HUES64 (cell line): ENCODE measurements around the gene HUNK.

Experiments
- H3K27ac ChIP-seq: 2 replicates; pipeline ENCODE4 v1.7.0; 2013; ENCODE audit warnings: low read depth, low read length, inconsistent platforms
- H3K27me3 ChIP-seq: 2 replicates; pipeline ENCODE4 v1.6.1; 2013; ENCODE audit warnings: mild to moderate bottlenecking, low read length; ENCODE audit not compliant: insufficient read depth
- H3K36me3 ChIP-seq: 2 replicates; pipeline ENCODE4 v1.6.1; 2013; ENCODE audit warnings: mild to moderate bottlenecking, low read length; ENCODE audit not compliant: insufficient read depth
- H3K4me1 ChIP-seq: 2 replicates; pipeline ENCODE4 v1.6.1; 2013; ENCODE audit warnings: mild to moderate bottlenecking, low read length, moderate library complexity; ENCODE audit not compliant: insufficient read depth
- H3K4me3 ChIP-seq: 2 replicates; pipeline ENCODE4 v1.5.1; 2013; ENCODE audit warnings: mild to moderate bottlenecking, low read length, moderate library complexity
- H3K9ac ChIP-seq: 2 replicates; pipeline ENCODE4 v1.6.1; 2013; ENCODE audit warnings: mild to moderate bottlenecking, low read depth, low read length
- H3K9me3 ChIP-seq: 2 replicates; pipeline ENCODE4 v1.6.1; 2013; ENCODE audit warnings: low read depth, low read length; ENCODE audit not compliant: insufficient read depth
- WGBS: fragments of 150-250, 120-280 bp; methylation state at CpG from one replicate; pipeline ENCODE4 v1.1.7; 2013; ENCODE audit warnings: missing lambda C conversion rate; 5-methylcytosine and 5-hydroxymethylcytosine counted together

The HUNK gene

GRCh38 chr21:32001390-32001789 lies 128.6 kb downstream of the HUNK start:
- Histone ChIP-seq H3K27ac (no peak overlapping the region), H3K36me3 (peaks cover 9% of the 10 kb centered on the region), H3K4me3 (no peak overlapping the region), H3K9ac (no peak overlapping the region), H3K27me3 (no peaks in the 10 kb centered on the region), H3K4me1 (no peaks in the 10 kb centered on the region), H3K9me3 (no peaks in the 10 kb centered on the region)
- WGBS: 95% methylated on average over 10 of the region's 11 CpGs

DNA sequence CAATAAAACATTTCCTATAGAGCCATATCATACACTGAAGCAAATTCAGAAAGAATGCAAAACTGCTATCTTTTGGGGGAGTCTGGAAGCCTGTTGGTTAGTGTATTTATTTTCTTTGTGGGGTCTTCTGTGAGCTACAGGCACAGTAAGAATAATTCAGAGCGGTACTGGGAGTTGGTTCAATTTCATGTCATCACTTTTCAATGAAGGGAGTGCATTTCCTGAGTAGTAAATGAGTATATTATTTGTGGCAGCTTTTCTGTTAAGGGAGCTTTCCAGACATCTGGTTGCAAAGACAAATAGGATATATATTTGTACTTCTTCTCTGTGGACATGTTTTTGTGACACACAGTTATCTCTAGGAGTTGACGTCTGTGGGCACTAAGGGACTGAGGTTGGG lies 130.6 kb downstream of the HUNK start:
- WGBS: 96% methylated on average over 2 of the region's 2 CpGs

GRCh38 chr21:32004291-32004690 lies 131.5 kb downstream of the HUNK start:
- Histone ChIP-seq H3K4me3 (no peak overlapping the region), H3K9ac (no peak overlapping the region), H3K36me3 (peaks cover 3% of the 10 kb centered on the region), H3K27me3 (no peaks in the 10 kb centered on the region), H3K9me3 (no peaks in the 10 kb centered on the region), H3K4me1 (no peaks in the 10 kb centered on the region), H3K27ac (no peak overlapping the region)
- WGBS: 82% methylated on average over 3 of the region's 3 CpGs

More for the DNA sequence above, 130.6 kb downstream of the HUNK start:
- no peak overlapping the region for H3K9ac ChIP-seq
- H3K9me3 ChIP-seq: no peaks in the 10 kb centered on the region
- no peaks in the 10 kb centered on the region for H3K4me1 ChIP-seq
- H3K27ac ChIP-seq: no peak overlapping the region
- H3K4me3 ChIP-seq: no peak overlapping the region
- H3K36me3 ChIP-seq: peaks cover 9% of the 10 kb centered on the region
- H3K27me3 ChIP-seq: no peaks in the 10 kb centered on the region

DNA sequence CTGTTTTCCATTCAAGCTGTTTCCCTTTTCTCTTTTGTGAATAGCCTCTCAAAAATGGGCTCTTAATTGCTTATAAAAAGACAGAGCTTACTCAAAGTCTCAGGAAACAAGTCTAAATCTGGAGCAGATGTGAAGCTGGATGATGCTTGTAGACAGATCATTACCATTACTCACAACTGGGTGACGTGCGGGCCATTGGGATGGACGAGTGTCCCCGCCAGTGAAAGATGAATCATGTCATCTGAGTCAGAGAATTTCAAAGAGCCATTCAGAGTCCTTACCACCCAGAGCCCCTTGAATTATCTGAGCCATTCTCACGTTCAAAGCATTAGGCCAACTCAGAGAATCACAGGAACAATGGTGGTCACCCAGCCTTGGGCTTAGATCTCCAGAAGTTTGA lies 134.6 kb downstream of the HUNK start:
- Histone ChIP-seq H3K36me3 (no peaks in the 10 kb centered on the region), H3K4me1 (no peaks in the 10 kb centered on the region), H3K27ac (no peak overlapping the region), H3K27me3 (no peaks in the 10 kb centered on the region), H3K9ac (no peak overlapping the region), H3K9me3 (no peaks in the 10 kb centered on the region), H3K4me3 (no peak overlapping the region)
- 70% methylated on average over 5 of the region's 5 CpGs for WGBS

DNA sequence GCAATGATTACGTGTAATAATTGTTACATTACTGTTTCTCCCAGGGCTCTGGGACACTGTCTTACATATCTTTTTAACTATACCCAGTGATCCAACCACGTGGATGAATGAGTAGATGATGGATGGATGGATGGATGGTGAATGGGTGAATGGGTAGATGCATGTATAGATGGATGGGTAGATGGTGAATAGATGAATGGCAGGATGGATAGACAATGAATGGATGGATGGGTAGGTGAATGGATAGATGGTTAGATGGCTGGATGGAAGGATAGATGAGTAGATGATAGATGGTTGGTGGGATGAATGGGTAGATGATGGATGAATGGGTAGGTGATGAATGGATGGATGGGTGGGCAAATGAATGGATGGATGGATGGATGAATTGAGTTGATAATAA lies 135.9 kb downstream of the HUNK start:
- WGBS: 88% methylated on average over 2 of the region's 2 CpGs
- Histone ChIP-seq H3K4me3 (no peak overlapping the region), H3K9ac (no peak overlapping the region), H3K9me3 (no peaks in the 10 kb centered on the region), H3K27ac (no peak overlapping the region), H3K36me3 (no peaks in the 10 kb centered on the region), H3K4me1 (no peaks in the 10 kb centered on the region), H3K27me3 (no peaks in the 10 kb centered on the region)

DNA sequence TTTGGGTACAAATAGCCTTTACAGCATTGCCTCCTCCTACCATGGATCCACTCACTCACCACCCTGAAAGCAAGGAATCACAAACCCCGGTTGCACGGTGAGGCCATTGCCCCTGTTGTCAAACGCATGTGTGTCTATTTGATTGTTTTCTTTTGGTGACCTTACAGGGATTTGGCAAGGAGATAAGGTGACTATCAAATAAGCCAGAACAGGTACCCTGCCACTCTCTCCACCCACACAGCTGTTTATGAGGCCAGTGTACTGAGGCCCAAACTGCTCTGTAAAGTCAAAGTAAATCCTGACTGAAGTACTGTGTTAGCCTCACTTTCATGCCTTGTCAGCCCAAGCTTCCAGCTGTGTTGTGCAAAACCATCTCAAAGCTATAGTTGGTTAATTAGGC lies 136.4 kb downstream of the HUNK start:
- H3K27me3 ChIP-seq: no peaks in the 10 kb centered on the region
- H3K27ac ChIP-seq: no peak overlapping the region
- no peaks in the 10 kb centered on the region for H3K36me3 ChIP-seq
- H3K9me3 ChIP-seq: no peaks in the 10 kb centered on the region
- no peak overlapping the region for H3K9ac ChIP-seq
- WGBS: 86% methylated on average over 3 of the region's 3 CpGs
- H3K4me3 ChIP-seq: no peak overlapping the region
- no peaks in the 10 kb centered on the region for H3K4me1 ChIP-seq

DNA sequence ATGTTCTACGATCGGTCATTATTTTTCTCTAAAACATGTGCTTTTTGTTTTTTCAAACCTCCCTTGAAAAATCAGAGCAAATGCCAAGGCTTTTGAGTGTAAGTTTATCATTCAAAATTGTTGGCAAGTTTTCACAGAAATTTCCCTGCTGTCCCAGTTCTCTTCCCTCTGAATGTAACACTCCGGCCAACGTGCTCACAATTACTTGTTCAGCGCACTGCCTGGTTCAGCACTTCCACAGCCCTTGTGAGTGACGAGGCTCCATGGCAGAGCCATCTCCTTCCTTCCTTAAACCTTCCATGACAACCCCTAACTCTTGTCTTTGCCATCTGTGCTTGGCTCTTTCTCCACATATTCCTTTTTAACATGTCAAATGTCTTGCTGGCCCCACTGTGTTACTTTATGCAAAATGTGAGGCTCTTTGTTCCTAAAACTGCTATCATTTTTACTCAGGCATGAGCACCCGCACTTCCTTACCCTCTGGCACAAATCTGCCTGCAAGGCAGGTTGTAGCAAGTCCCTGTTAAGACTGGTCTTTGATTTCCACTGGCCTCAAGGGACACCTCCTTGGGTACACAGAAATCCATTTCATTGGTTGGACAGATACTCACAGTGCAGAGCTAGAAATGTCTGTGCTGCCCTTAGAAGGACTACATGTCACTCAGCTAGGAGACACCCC lies 142.8 kb downstream of the HUNK start:
- no peak overlapping the region for H3K9ac ChIP-seq
- H3K4me1 ChIP-seq: no peaks in the 10 kb centered on the region
- WGBS: 86% methylated on average over 7 of the region's 7 CpGs
- no peaks in the 10 kb centered on the region for H3K36me3 ChIP-seq
- no peak overlapping the region for H3K4me3 ChIP-seq
- no peaks in the 10 kb centered on the region for H3K9me3 ChIP-seq
- no peaks in the 10 kb centered on the region for H3K27me3 ChIP-seq
- no peak overlapping the region for H3K27ac ChIP-seq

DNA sequence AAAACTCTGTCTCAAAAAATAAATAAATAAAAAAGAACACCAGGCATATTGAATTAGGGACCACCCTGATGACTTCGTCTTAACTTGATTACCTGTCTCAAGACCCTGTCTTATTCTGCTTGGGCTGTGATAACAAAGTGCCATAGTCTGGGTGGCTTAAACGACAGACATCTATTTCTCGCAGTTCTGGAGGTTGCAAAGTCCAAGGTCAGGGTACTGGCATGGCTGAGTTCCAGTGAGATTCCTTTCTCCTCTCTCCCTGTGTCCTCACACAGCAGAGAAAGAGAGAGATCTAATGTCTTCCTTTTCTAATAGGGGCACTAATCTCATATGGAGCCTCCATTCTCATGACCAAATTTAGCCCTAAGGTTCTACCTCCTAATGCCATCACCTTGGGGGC lies 145.6 kb downstream of the HUNK start:
- no peaks in the 10 kb centered on the region for H3K9me3 ChIP-seq
- 95% methylated on average over 3 of the region's 3 CpGs for WGBS
- H3K4me3 ChIP-seq: no peak overlapping the region
- H3K36me3 ChIP-seq: no peaks in the 10 kb centered on the region
- no peaks in the 10 kb centered on the region for H3K27me3 ChIP-seq
- H3K4me1 ChIP-seq: no peaks in the 10 kb centered on the region
- no peak overlapping the region for H3K9ac ChIP-seq
- H3K27ac ChIP-seq: no peak overlapping the region

- Histone ChIP-seq H3K36me3 (no peaks in the 10 kb centered on the region), H3K27me3 (no peaks in the 10 kb centered on the region), H3K4me1 (no peaks in the 10 kb centered on the region), H3K27ac (no peak overlapping the region), H3K9me3 (no peaks in the 10 kb centered on the region), H3K4me3 (no peak overlapping the region), H3K9ac (no peak overlapping the region)
- 65% methylated on average over 5 of the region's 5 CpGs for WGBS
Observed at GRCh38 chr21:32020564-32020963, 147.7 kb downstream of the HUNK start.

DNA sequence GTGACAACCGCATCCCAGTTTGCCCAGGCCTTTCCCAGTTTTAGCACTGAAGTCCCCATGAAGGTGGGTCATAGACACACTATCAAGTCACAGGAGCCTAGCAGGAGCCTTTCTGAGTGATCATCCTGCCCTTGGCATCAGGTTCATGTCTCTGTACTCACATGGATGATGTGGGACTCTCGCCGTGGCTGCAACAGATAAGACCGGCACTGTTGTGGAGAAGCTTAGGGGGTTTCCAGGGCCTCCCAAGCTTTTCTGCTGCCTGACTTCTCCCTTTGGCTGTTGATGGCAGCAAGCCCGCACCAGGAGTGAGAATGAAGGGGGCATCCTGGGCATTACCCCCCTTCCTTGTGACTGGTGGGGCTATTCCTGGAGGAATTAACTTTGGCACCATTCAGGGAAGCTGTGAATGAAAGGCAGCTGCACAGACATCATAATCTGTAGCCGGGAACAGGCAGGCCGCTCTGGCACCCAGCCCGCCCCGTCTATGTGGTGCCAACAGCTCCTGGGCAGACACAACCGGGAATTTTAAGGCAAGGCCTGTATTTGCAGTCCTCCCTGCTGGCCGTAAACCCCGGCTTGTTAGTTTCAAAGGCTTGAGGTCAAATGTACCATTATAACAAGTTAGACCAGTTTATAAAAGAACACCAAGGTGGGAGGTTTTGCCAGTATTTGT lies 148.6 kb downstream of the HUNK start:
- 94% methylated on average over 12 of the region's 12 CpGs for WGBS
- H3K27ac ChIP-seq: no peak overlapping the region
- no peaks in the 10 kb centered on the region for H3K4me1 ChIP-seq
- no peaks in the 10 kb centered on the region for H3K9me3 ChIP-seq
- H3K27me3 ChIP-seq: no peaks in the 10 kb centered on the region
- H3K36me3 ChIP-seq: no peaks in the 10 kb centered on the region
- H3K9ac ChIP-seq: no peak overlapping the region
- no peak overlapping the region for H3K4me3 ChIP-seq

DNA sequence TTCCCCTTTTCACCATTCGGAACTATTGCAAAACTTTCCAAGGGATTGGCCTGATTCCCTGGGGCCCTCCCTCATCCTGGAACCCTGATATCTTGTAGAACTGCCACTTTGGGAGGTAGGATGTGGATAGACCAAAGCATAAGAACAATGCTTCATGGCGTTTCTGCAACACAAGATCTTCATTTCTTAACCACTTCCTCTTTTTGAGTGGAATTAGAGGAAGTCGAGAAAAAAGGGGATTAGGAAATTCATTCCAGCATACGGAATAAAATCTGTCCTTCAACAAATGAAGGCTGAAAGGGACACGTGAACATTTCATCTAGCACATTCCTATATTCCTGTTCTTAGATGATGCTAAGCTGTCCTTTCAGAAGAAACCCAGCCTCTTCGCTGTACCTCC lies 149.3 kb downstream of the HUNK start:
- no peak overlapping the region for H3K27ac ChIP-seq
- 91% methylated on average over 6 of the region's 6 CpGs for WGBS
- no peaks in the 10 kb centered on the region for H3K9me3 ChIP-seq
- H3K4me1 ChIP-seq: no peaks in the 10 kb centered on the region
- H3K4me3 ChIP-seq: no peak overlapping the region
- no peaks in the 10 kb centered on the region for H3K36me3 ChIP-seq
- H3K9ac ChIP-seq: no peak overlapping the region
- no peaks in the 10 kb centered on the region for H3K27me3 ChIP-seq
